NCI-H2171 treated with DMSO at 0.1 percent for 48 hours (cell line): Measurements from ENCODE around the gene DOCK6.
"Not testable (repeated sequence)": the region's sequence is repeated elsewhere in the genome, so short reads cannot be mapped to it uniquely, and the experiment has no call there.

Experiments used
- DNase-seq: peaks from one replicate; lab custom pipeline; 2025; lab: John Stamatoyannopoulos, UW

Gene DOCK6

DNA sequence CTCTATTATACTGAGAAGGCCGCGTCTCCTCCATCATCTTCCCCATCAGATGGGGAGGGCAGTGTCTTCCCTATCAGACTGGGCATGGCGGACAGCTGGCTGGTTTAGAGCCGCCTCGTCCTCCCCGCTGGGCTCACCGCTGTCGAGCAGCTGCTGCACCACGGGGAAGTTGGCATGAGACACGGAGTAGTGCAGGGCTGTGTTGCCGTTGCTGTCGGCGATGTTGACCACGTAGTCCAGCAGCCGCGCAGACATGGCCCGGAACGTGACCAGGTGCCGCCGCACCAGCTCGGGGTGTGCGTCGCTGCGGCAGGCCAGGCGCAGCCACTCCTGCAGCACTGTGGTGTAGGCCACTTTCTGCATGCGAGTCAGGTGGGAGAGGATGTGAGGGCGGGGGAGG lies 88.0 kb downstream of the DOCK6 start:
- peak; percentile 73 for DNase-seq

DNA sequence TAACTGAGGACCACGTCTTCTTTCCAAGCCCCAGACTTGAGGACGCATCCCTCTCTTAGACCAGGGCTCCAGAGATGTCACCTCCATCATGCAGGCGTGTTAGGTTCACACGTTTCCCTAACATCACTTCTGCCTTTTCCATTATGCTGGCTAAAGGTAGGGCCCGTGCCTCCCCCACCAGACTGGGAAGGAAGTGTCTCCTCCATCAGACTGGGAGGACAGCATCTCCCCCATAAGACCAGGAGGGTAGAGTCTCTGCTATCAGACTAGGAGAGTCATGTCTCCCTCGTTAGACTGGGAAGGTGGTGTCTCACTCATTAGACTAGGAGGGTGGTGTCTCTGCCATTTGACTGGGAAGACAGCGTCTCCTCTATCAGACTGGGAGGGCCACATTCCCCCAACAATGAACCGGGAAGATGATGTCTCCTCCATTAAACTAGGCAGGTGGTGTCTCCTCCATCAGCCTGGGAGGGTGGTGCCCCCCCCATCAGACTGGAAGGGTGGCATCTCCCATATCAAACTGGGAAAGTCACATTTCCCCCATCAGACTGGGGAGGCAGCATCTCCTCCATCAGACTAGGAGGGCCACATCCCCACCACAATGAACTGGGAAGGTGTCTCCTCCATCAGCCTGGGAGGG lies 88.7 kb downstream of the DOCK6 start:
- DNase-seq, result no peak

DNA sequence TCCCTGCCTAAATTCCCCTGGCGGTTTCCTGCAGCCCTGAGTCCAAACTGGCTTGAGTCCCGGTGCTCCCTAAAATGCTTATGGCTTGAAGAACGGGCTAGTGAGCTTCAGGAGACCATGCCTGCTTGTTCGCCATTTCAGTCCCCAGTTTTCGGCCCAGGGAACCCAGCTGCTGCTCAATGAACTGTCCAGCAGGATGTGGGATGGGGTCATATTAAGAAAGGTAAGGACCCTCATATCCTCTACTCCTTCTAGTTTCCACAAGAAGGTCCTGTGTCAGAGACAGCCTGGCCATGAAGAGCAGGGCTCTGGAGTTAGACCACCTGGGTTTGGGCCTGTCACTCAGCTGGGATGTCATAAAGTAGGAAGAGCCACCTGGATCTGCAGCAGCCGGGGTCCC lies 89.7 kb downstream of the DOCK6 start:
- no peak for DNase-seq

DNA sequence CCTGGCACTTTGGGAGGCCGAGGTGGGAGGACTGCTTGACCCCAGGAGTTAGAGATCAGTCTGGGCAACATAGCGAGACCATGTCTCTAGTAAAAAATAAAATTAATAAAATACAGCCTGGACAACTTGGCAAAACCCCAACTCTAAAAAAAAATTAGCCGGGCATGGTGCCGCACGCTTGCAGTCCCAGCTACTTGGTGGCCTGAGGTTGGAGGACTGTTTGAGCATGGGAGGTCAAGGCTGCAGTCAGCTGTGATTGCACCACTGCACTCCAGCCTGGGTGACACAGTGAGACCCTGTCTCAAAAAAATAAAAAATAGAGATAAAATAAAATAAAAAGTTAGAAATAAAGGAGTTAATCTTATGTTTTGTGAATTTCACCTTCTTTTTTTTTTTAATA lies 91.2 kb downstream of the DOCK6 start:
- no peak for DNase-seq

DNA sequence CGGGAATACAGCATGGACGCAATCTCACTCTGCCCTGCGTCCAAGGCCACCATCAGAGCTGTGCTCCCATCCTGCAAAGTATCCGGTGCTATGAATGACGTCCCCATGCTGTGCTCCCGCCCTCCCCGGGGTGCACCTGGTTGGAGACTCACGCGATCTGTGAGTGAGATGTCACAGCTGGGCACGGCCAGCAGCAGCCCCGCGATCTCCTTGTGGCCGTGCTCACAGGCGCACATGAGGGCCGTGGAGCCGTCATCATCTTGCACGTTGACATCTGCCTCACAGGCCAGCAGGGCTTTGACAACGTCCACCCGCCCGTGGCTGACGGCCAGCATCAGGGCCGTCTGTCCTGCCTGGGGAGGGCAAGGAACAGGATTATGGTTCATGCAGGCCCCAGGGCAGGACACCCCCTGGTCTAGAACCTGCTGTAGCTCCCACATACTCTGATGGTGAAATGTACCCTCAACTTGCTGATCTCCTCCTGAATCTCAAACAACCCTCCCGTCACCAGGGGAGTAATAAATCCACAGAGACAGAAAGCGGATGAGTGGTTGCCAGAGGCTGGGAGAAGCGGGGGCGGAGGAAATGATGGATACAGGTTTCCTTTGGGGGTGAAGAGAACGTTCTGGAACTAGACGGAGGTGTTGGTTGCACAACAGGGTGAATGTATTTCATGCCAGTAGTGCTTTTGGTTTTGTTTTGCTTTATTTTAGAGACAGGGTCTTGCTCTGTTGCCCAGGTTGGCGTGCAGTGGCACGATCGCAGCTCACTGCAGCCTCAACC lies 92.2 kb downstream of the DOCK6 start:
- no peak for DNase-seq

DNA sequence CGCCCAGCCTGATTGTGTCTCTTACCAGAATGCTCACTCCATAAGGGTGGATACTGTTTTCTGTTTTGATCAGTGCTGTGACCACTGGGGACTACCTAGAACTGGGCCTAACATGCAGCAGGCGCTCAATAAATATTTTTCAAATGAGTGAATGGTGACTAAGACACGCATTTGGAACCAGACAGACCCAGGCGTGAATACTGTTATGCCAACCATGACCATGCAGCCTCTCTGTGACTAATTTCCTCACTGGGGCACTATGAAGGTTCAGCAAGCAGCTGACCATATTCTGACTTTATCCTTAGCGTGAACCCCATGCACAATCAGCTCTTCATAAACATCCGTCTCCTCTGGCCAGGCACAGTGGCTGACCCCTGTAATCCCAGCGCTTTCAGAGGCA lies 93.8 kb downstream of the DOCK6 start:
- no peak for DNase-seq

DNA sequence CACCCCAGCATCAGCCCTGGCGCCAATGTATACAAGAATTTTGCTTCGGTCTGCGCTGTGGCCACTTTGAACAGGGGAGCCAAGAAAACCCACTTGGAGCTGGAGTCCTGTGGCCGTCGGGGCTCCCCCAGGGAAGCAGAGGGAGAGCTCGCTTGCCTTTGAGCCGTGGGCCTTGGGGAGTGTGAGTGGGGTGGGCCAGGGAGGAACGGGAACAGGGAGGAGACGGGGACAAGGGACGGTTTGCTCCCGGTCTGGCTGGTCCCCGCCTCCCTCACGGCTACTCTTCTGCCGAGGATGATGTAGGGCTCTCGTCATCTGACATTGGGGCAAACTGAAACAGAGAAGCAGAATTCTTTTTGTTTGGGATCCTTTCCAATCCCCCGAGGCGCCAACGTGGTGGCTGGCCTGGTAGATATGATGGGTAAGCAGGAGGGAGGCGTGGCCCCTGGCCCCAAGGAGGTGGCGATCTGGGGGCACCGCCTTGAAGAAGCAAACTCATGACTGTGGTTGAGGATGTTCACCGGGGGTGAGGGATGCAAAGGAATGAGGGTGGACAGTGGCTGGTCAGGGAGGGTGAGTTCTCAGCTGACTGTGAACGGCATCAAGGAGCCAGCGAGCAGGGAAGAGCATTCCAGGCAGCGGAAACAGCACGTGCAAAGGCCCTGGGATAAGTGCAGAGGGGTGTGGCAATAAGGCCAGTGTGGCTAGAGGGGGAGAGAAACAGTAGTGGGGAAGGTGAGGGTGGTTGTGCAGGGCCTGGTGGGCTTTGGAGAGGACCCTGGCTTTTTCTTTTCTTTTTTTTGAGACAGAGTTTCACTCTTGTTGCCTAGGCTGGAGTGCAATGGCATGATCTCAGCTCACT lies 95.8 kb downstream of the DOCK6 start:
- DNase-seq, result no peak

DNA sequence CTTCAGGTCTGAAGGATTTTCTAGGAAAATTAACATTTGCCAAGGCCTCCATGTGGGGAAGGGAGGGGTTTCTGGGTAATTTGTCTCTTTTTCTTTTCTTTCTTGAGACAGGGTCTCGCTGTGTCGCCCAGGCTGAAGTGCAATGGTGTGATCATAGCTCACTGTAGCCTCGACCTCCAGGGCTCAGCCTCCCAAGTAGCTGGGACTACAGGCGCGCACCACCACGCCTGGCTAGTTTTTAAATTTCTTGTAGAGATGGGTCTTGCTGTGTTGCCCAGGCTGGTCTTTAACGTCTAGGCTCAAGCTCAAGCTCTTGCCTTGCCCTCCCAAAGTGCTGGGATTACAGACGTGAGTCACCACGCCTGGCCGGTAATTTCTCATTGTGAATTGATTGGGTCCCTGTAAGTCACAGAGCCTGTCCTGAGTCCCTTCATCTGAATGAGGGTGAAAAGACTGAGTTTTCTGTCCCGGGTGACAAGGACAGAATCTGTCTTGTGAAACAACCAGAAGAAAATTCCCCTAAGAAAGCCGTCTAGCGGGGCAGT lies 96.8 kb downstream of the DOCK6 start:
- DNase-seq, result no peak

DNA sequence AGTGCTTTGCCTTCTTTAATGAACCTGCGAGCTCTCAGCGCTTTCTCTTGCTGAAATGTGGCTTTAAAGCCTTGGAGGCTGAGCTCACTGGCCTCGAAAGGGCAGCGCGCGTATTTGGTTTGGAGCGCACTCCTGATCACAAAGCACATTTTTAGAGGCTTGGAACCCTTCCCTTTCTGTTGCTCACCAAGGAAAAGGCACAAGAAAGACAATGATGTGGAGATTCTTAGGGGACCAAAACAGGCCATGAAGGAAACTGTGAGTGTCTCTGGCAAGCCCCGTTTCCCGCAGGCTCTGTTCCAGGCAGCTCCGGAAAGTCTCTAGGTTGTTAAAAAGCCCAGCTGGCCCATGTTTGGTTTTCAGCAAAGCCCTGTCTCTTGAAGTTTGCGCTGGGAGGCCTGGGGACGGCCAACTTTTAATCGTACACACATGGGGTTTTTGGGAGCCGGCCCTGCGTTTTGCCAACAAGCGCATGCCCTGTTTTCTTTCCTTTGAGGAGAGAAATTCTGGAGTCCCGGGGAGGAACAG lies 97.4 kb downstream of the DOCK6 start:
- no peak for DNase-seq

DNA sequence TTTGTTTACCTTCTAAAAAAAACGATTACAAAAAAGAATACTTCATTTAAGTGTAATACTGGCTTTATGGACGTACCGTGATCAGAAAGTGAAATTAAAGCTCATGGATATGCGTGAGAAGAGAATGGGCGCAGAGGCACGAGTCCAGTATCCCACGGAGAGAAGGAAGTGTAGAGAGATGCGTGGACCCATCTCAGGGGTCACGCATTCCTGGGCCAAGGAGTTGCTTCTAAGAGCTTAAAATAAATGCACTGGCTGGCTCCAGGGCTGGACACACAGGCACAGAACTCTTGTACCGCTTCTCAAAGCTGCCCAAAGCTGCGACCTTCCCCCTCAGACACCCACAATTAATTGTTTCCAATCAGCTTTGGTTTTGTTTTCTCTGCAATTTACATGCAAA lies 98.0 kb downstream of the DOCK6 start:
- no peak for DNase-seq

DNA sequence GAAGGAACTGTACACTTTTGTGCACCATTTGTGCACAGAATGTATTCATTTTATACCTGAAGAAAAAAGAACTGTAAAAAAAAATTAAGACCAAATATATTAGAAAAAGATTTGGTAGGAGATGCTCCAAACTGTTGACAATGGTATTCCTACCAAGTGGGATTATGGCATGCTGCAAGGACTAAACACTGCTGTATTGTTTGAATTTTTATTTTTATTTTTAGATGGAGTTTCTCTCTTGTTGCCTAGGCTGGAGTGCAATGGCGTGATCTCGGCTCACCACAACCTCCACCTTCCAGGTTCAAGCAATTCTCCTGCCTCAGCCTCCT lies 101.9 kb downstream of the DOCK6 start:
- DNase-seq, result not testable (repeated sequence)

DNA sequence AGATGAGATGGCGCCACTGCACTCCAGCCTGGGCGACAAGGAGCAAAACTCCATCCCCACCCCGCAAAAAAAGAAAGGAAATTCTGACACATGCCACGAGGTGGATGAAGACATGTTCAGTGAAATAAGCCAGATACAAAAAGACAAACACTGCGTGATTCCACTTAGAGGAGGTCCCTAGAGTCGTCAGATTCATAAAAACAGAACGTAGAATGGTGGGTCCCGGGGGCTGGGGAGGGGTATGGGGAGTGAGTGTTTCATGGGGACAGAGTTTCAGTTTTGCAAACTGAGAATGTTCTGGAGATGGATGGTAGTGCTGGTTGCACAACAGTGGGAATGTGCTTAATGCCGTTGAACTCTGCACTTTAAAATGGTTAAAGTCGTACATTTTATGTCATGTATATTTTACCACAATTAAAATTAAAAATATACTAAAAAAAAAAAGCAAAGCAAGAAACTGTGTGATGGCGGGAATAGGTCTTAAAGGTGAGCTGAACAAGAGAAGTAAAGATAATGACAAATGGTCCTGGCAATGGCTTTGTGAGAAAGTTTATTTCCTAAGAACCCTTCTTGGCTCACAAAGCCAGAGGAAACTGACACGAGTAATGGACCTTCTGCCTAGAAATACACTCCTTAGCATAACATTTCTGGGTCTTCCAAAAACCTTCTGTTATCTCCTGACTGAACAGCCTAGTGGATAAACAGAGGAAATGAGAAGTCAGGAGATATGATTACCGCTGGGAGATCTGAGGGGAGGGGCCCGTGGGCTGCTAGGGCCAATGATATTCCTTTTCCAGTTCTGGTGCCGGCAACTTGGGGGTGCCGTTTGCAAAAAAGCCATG lies 102.5 kb downstream of the DOCK6 start:
- DNase-seq, result peak; percentile 17

DNA sequence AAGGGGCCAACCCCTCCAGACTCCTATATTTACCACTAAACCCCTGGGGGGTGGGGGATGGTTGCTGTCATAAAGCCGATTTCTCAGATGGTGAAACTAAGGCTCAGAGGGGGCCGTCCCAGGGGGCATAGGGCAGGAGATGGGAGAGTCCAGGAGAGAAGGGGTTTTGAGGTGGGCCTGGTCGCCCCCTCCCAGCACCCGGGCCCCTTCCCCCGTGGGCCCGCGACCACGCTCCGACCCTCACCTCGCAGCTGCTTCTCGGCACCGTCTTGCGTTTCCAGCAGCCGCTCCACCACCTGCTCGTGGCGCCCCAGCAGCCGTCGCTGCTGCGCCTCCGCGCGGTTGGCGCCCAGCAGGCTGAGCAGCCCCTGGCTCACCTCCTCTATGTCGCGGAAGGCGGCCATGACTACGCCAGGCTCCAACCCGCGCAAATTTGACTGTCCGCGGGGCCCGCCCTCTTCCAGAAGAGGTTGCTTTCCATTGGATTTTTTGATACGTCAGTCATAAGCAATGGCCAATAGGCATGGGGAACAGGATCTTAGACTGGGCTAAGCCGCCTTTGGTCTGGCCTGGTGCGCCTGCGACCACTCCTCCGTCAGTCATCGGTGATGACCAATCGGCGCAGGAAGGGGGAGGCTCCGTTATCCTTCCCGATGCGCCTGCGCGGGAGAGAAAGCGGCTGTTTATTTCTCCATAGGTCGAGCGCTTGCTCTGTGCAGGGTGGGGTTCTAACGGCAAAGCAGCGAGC lies 106.8 kb downstream of the DOCK6 start, which contains the start of gene SPC24:
TSS of gene SPC24 (minus strand) at position 410 of the 748 bp plus-strand sequence. CDS start at position 404, 6 bp downstream.
- DNase-seq, result peak; percentile 99

DNA sequence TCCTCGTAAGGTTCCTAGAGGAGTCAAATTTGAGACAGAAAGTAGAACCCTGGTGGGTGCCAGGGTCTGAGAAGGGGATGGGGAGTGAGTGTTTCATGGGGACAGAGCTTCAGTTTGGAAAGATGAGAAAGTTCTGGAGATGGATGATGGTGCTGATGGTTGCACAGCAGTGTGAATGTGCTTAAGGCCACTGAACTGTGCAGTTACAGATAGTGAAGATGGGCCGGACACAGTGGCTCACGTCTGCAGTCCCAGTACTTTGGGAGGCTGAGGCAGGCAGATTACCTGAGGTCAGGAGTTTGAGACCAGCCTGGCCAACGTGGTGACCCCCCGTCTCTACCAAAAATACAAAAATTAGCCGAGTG lies 107.7 kb downstream of the DOCK6 start:
- DNase-seq, result no peak

DNA sequence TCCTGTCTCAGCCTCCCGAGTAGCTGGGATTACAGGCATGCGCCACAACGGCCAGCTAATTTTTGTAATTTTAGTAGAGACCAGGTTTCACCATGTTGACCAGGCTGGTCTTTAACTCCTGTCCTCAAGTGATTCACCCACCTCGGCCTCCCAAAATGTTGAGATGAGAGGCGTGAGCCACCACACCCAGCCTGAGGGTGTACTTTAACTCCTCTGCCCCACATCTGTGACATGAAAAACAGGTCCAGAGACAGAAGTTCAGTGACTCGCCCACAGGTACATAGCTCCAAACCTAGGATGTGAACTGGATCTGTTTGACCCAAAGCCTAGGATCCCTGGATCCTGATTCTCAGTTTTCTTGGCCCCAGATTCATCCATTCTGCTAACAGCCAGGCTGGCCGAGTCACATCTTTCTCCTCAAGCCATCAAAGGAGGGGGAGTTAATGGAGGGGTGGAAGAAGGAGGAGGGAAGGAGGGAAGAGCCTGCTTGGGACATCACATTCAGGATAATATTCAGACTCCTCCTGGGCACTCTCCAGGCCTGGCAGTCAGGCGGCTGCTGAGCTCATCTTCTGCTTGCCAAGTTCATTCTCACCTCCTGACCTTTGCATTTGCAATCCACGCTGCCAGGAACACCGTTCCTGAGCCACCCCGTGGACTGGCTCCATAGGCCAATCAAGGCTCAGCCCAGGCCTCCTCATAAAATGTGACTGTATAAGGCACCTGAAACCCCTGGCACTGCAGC lies 109.8 kb downstream of the DOCK6 start:
- DNase-seq, result no peak

DNA sequence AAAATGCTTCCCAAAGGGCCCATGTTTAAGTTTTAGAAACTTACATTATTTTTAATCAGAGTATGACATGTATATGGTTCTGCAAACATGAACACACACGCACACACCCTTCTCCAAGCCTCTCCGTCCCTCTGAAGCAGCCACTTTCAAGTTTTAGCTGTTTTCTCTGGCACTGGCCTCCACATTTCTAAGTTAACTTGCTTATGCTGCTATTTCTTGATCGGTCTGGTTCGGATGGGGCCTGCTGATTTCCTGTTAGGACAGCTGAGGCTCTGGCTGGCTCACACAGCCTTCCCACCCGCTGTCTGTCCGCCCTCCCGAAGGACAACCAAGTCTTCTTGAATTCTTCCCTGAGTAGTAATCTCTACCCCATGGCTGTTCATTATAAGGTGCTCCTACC lies 111.1 kb downstream of the DOCK6 start:
- DNase-seq, result no peak
